HG03066 (cell line): ENCODE measurements around the gene MTRF1.

Experiments
- ATAC-seq: cut with Tn5 transposase; IDR thresholded peaks from one replicate; pipeline ENCODE4 v1.9.1; 2021; ENCODE audit warnings: low read depth; ENCODE audit not compliant: unreplicated experiment

MTRF1 gene

GRCh38 chr13:41263261-41263971 lies at the start of gene MTRF1:
Gene MTRF1, minus strand, starts transcription at chr13:41263576. Its CDS starts 2,669 bp downstream, at chr13:41260907.
- peak; percentile 91 for ATAC-seq

DNA sequence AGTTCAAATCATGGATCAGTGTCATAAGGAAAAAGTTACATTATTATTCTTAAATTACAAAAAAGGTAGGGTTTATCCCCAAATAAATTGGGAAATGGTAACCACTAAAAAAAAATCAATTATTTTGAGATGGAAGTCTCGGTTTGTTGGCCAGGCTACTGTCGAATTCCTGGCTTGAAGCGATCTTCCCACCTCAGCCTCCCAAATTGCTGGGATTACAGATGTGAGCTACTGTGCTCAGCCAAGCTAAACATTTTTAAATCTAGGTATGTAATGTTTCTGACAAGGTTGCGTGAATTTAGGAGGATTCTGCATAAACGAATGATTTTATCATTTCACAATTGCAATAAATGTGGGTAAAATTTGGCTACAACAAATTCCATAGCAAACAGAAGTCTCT lies 49.7 kb upstream of the MTRF1 start:
- ATAC-seq = no peak

DNA sequence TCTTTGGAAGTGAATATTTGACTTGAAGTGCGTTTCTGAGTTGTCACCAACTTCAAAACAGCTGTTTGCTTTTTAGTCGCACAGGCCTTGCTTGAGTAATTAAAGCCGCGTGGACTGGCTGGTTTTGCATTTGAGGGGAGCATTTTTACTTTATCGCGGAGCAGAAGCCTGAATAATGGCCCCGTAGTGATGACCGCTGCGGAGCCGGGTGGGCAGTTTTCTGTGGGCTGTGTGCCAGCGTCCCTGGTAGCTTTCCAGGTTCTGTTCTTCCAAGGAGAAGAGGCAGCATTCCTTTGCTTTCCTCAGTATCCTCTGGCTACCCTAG lies 48.8 kb upstream of the MTRF1 start:
- no peak for ATAC-seq

- ATAC-seq = peak; percentile 60
Measured at GRCh38 chr13:41311406-41312175, 48.2 kb upstream of the MTRF1 start.

- peak; percentile 60 for ATAC-seq
Measured at GRCh38 chr13:41310963-41311405, 47.6 kb upstream of the MTRF1 start, which contains the start of gene NAA16. Gene NAA16, plus strand, starts transcription at chr13:41311267. Its CDS starts 262 bp downstream, at chr13:41311529.

DNA sequence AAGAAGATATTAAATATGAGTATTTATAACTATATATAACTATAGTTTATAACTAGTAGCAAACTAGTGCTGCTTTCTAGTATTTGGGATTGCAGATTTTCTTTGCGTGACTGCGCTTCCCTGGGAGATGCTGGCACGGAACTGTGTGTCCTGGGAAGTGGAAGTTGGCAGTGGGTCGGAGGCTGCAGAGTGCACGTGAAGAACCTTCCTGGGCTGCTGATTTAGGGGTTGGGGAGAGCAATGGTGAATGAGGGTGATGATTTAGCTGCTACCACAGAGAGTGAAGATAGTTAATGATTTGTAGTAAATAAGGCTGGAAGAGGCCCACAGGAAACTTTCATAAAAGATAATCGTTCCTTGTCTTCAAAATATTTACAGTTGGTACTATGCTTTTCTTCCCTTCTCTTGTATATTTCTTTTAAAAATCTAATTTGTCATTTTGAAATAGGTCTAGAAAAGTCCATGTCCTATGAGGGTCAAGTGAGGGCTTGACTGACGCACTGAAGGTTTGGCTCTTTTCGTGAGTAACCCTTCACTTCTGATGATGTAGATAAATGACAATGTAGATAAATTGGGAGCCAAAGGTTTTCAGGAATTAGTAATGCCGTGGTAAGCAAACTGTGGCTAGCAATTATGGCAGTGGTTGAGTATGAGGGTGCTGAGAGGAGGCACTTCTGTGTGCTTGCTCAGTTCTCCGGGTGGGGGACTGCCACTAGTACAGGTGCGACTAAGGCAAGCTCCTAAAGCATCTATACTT lies 44.7 kb upstream of the MTRF1 start:
- ATAC-seq = no peak

- no peak for ATAC-seq
Measured at GRCh38 chr13:41306271-41307145, 43.1 kb upstream of the MTRF1 start.

- ATAC-seq = no peak
Measured at GRCh38 chr13:41304551-41304950, 41.2 kb upstream of the MTRF1 start.

DNA sequence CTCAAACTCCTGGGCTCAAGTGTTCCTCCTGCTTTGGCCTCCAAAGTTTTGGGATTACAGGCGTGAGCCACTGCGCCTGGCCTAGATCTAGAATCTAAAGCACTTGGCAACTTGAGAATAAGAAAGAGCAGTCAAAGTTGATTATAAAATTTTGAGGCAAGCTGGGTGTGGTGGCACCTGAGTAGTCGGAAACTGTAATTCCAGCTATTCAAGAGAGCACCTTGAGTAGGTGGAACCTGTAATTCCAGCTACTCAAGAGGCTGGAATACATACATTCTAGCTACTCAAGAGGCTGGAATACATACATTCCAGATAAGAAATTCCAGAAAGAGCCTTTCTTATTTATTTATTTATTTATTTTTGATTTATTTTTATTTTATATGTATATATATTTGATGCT lies 39.4 kb upstream of the MTRF1 start:
- ATAC-seq = no peak

DNA sequence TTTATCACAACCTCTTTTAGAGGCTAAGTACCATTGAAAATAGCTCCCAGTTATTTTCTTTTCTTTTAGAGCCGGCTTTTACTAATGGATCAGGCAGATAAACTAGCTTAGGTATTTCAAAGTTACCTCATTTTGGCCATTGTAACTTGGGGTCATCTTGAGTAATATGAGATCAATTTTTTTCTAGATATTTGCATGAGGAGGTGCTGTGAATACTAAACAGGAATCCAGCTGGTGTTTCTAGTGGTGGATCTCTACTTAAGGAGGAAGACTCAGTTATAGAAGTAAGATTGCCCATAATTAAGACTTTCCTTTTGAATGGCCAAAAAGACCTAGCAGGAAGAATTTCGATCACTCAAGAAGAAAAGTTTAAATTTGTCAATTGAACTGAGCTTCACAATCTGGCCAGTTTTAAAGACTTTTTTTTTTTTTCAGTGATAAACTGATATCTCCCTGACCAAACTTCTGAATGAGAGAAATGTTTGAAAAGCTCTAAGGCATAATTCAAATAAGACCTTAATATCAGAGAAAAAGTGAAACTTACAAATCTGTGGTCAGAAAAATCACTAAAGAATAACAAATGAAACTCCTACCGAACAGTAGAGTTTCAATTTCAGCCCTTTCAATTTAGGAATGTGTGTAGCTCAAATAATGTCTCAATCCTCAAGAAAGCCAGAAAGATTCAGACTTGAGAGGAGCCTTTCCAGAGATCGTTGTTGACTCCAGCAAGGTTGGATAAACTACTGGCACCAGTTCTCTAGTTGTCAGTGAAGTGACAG lies 36.1 kb upstream of the MTRF1 start:
- no peak for ATAC-seq

DNA sequence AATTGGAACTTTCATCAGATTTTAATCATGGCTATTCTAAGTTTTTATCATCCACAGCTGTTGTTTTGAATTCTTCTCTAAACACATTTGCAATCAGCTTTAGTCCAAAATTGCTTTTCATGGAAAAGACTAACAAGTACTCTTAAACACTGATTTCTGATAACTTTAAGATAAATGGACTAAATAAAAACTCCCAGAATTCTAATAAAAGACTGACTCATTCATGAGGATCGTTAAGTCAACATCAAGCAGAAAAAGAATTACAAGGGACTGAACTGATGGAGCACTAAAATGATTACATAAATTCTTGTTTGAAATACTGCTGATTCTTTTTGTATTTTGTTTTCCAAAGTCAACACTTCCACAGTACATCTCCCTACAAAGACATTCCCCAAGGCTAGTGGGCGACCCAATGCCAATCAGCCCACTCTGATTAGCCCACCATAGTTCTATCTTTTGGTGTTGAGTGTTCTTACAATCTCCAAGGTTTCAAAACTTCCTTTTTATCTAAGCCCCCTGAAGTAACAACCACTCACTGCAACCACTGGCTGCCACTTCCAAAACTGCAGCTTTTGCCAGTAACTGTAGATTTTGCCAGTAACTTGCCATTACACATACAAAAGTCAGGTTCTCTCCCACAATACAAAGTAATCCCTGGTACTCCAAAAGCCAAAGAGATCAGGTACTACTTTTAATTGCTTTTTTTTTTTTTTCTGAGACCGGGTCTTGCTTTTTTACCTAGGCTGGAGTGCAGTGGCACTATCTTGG lies 33.7 kb upstream of the MTRF1 start:
- no peak for ATAC-seq

DNA sequence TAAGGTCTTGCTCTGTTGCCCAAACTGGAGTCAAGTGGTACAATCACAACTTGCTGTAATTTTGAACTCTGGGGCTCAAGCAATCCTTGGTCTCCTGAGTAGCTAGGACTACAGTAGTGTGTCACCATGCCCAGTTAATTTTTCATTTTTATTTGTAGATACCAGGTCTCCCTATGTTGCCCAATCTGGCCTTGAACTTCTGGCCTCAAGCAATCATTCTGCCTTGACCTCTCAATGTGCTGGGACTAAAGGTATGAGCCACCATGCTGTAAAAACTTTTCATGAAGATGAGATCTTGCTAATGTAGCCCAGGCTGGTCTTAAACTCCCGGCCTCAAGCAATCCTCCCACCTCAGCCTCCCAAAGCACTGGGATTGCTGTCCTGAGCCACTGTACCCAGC lies 32.6 kb upstream of the MTRF1 start:
- ATAC-seq = no peak

DNA sequence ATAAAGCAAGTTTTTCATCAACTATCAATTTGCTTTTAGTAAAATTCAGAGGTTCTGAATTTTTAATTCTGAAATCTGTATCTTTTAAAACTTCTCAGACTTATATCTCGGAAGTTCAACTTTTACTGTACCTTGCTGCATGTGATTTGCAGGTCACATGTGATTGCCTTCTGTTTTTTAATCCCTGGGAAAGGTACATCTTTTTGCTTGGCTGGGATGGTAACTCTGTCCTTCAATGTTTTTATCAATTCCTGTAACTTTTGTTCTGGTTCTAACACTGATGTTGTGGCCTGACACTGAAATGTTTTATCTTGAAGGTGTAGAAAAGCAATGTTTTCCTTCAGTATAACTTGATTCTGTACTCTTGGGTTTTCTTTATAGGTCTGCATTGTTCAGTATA lies 31.5 kb upstream of the MTRF1 start:
- ATAC-seq = no peak

- no peak for ATAC-seq
Measured at GRCh38 chr13:41293272-41293671, 29.9 kb upstream of the MTRF1 start.

- ATAC-seq = no peak
Measured at GRCh38 chr13:41291246-41291645, 27.9 kb upstream of the MTRF1 start.

DNA sequence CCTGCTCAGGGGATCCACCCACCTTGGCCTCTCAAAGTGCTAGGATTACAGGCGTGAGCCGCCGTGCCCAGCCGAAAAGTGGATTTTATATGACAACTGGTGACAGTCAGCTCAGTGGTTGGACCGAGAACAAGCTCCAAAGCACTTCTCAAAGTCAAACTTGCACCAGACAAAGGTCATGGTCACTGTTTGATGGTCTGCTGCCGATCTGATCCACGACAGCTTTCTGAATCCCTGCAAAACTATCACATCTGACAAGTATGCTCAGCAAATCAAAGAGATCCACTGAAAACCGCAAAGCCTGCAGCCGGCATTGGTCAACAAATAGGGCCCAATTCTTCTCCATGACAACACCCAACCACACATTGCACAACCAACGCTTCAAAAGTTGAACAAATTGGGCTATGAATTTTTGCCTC lies 26.1 kb upstream of the MTRF1 start:
- no peak for ATAC-seq

DNA sequence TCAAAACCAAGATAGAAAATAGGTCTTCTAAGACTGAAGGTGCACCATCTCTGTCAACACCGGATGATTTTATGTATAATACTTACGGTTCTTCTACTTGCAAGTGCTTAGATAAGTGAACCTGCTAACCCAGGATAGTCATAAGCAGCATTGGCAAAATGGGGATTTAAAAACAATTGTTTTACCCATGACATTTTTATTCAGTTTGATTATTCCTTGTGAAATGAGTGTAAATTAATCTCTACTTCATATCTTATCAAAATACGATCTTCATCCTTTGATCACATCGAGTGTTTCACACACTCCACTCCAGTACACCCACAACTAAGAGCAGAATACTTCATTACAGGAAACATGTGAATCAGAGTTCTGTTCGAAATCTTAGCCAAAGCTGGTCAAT lies 23.0 kb upstream of the MTRF1 start:
- ATAC-seq = no peak

- ATAC-seq = no peak
Measured at GRCh38 chr13:41284512-41285288, 21.3 kb upstream of the MTRF1 start.
